Suprapubic skin (tissue), 4 donors: ENCODE measurements around the gene ZCCHC17. TPM values are rescaled to one million over a fixed set of nuclear protein-coding genes. Genes with fewer than 3 reads are reported as not detected.

ENCODE experiments used
- DNase-seq, 2 donors: peaks; one replicate each; pipeline ENCODE4 v3.0.0-alpha.2; 2019; ENCODE audit warnings: low spot score in 2 of 2
- H3K27ac ChIP-seq: fragments of 200-600 bp; sonication (generic); one replicate; pipeline ENCODE4 v1.5.1; 2019
- H3K27me3 ChIP-seq: fragments of 200-600 bp; sonication (generic); one replicate; pipeline ENCODE4 v1.5.1; 2019
- H3K36me3 ChIP-seq: fragments of 200-600 bp; sonication (generic); one replicate; pipeline ENCODE4 v1.5.1; 2019
- H3K4me1 ChIP-seq: fragments of 200-600 bp; sonication (generic); one replicate; pipeline ENCODE4 v1.5.1; 2019
- H3K4me3 ChIP-seq: fragments of 200-600 bp; sonication (generic); one replicate; pipeline ENCODE4 v1.5.1; 2019; ENCODE audit warnings: mild to moderate bottlenecking
- H3K9me3 ChIP-seq: fragments of 200-600 bp; sonication (generic); one replicate; pipeline ENCODE4 v1.5.1; 2019
- CTCF ChIP-seq, 2 donors: fragments of 200-600 bp in 1 of 2; fragments of 450-650 bp in 1 of 2; sonication (generic) in 1 of 2; IDR thresholded peaks; one replicate each; pipeline ENCODE4 v1.5.1; 2016 to 2019; ENCODE audit warnings: antibody characterized with exemption in 2 of 2, mild to moderate bottlenecking in 1 of 2, moderate library complexity in 1 of 2
- EP300 ChIP-seq: sonication (generic); formaldehyde crosslinking; IDR thresholded peaks from one replicate; pipeline ENCODE4 v1.6.1; 2017; ENCODE audit warnings: antibody characterized with exemption
- POLR2A ChIP-seq, 2 donors: fragments of 450-650 bp; IDR thresholded peaks; one replicate each; pipeline ENCODE4 v1.6.1; 2017; ENCODE audit warnings: antibody characterized with exemption in 2 of 2, mild to moderate bottlenecking in 2 of 2, moderate library complexity in 2 of 2
- POLR2AphosphoS5 ChIP-seq, 3 donors: sonication (generic); formaldehyde crosslinking; IDR thresholded peaks; one replicate each; pipeline ENCODE4 v1.6.1; 2017; ENCODE audit warnings: antibody characterized with exemption in 3 of 3
- WGBS: methylation state at CpG from one replicate; pipeline ENCODE4 v1.1.5; 2018; 5-methylcytosine and 5-hydroxymethylcytosine counted together
- total RNA-seq, 4 donors: library from RNA; depleted of rRNA; stranded (reverse); fragments of >200 nt; gene quantifications; one replicate each; pipeline ENCODE4 v1.1.0, GENCODE V29; 2016

The ZCCHC17 gene
- total RNA-seq, 4 donors from 2014 or later, result 17.9 to 26.3 (median 23.1) TPM

- no peaks in the 10 kb centered on the region for H3K27me3 ChIP-seq
- H3K4me3 ChIP-seq, result no peak overlapping the region
- WGBS, result 82% methylated on average over 10 of the region's 10 CpGs
- H3K9me3 ChIP-seq, result no peaks in the 10 kb centered on the region
- no peak for DNase-seq
- H3K4me1 ChIP-seq, result no peaks in the 10 kb centered on the region
- peaks cover 24% of the 10 kb centered on the region for H3K36me3 ChIP-seq
- TF ChIP-seq POLR2AphosphoS5 (IDR thresholded peaks at IDR 0.05), result no peak
- no peak for TF ChIP-seq CTCF (IDR thresholded peaks at IDR 0.05)
- TF ChIP-seq EP300, result no peak
- TF ChIP-seq POLR2A (IDR thresholded peaks at IDR 0.05), result no peak
- H3K27ac ChIP-seq, result no peak overlapping the region
Measured at GRCh38 chr1:31336687-31337467, 40.0 kb downstream of the ZCCHC17 start.

- peaks cover 40% of the 10 kb centered on the region for H3K36me3 ChIP-seq
- no peak for DNase-seq
- no peak overlapping the region for H3K27ac ChIP-seq
- no peak overlapping the region for H3K4me3 ChIP-seq
- H3K4me1 ChIP-seq, result no peaks in the 10 kb centered on the region
- TF ChIP-seq POLR2A (IDR thresholded peaks at IDR 0.05), result no peak
- no peak for TF ChIP-seq EP300
- WGBS, result 93% methylated on average over 1 of the region's 1 CpG
- no peaks in the 10 kb centered on the region for H3K27me3 ChIP-seq
- no peaks in the 10 kb centered on the region for H3K9me3 ChIP-seq
Measured at GRCh38 chr1:31344503-31344902, 47.7 kb downstream of the ZCCHC17 start.

GRCh38 chr1:31345635-31346034 is 48.8 kb downstream of the ZCCHC17 start:
- 91% methylated on average over 2 of the region's 2 CpGs for WGBS
- H3K4me3 ChIP-seq, result no peak overlapping the region
- H3K27ac ChIP-seq, result no peak overlapping the region
- TF ChIP-seq POLR2AphosphoS5 (IDR thresholded peaks at IDR 0.05), result no peak
- no peak for TF ChIP-seq CTCF (IDR thresholded peaks at IDR 0.05)
- TF ChIP-seq POLR2A (IDR thresholded peaks at IDR 0.05), result no peak
- no peak for TF ChIP-seq EP300
- peaks cover 49% of the 10 kb centered on the region for H3K36me3 ChIP-seq
- no peaks in the 10 kb centered on the region for H3K27me3 ChIP-seq
- DNase-seq, result no peak
- H3K4me1 ChIP-seq, result no peaks in the 10 kb centered on the region
- no peaks in the 10 kb centered on the region for H3K9me3 ChIP-seq

GRCh38 chr1:31346785-31347184 is 50.0 kb downstream of the ZCCHC17 start:
- H3K27ac ChIP-seq, result no peak overlapping the region
- H3K4me1 ChIP-seq, result no peaks in the 10 kb centered on the region
- no peak for DNase-seq
- H3K36me3 ChIP-seq, result peaks cover 60% of the 10 kb centered on the region
- H3K9me3 ChIP-seq, result no peaks in the 10 kb centered on the region
- no peak for TF ChIP-seq CTCF (IDR thresholded peaks at IDR 0.05)
- no peaks in the 10 kb centered on the region for H3K27me3 ChIP-seq
- no peak overlapping the region for H3K4me3 ChIP-seq

GRCh38 chr1:31348449-31348848 is 51.6 kb downstream of the ZCCHC17 start:
- DNase-seq, result no peak
- H3K27ac ChIP-seq, result no peak overlapping the region
- WGBS, result 89% methylated on average over 1 of the region's 1 CpG

More at GRCh38 chr1:31348449-31348848, 51.6 kb downstream of the ZCCHC17 start:
- H3K27me3 ChIP-seq, result no peaks in the 10 kb centered on the region
- TF ChIP-seq CTCF (IDR thresholded peaks at IDR 0.05) (no peak), POLR2AphosphoS5 (IDR thresholded peaks at IDR 0.05) (no peak), POLR2A (IDR thresholded peaks at IDR 0.05) (no peak), EP300 (no peak)
- no peaks in the 10 kb centered on the region for H3K9me3 ChIP-seq
- no peaks in the 10 kb centered on the region for H3K4me1 ChIP-seq
- H3K36me3 ChIP-seq, result peaks cover 69% of the 10 kb centered on the region
- H3K4me3 ChIP-seq, result no peak overlapping the region
